GM12874 (cell line): Measurements from ENCODE around the gene RFX4.

Source experiments
- TF ChIP-seq, protein P1 (sequence below): IDR thresholded peaks from 2 replicates; pipeline ENCODE4 v1.5.1; 2011; ENCODE audit warnings: low read depth, mild to moderate bottlenecking, control low read depth, low read length, moderate library complexity; ENCODE audit not compliant: insufficient read depth

The RFX4 gene

DNA sequence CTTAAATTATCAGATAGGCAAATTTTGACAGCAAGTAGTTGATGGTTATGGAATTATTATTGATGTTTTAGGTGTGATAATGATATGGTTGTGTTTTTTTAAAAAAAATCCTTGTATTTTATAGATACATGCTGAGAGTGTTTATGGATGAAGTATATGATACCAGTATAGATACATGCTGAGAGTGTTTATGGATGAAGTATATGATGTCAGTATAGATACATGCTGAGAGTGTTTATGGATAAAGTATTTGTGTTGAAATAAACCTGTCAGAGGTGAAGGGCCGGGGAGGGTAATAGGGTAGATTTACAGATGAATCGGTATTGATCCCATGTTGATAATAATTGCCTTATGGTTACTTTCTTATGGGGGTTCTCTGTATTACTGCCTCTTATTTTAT, 6.0 kb upstream of the RFX4 start:
- TF ChIP-seq, protein P1, sequence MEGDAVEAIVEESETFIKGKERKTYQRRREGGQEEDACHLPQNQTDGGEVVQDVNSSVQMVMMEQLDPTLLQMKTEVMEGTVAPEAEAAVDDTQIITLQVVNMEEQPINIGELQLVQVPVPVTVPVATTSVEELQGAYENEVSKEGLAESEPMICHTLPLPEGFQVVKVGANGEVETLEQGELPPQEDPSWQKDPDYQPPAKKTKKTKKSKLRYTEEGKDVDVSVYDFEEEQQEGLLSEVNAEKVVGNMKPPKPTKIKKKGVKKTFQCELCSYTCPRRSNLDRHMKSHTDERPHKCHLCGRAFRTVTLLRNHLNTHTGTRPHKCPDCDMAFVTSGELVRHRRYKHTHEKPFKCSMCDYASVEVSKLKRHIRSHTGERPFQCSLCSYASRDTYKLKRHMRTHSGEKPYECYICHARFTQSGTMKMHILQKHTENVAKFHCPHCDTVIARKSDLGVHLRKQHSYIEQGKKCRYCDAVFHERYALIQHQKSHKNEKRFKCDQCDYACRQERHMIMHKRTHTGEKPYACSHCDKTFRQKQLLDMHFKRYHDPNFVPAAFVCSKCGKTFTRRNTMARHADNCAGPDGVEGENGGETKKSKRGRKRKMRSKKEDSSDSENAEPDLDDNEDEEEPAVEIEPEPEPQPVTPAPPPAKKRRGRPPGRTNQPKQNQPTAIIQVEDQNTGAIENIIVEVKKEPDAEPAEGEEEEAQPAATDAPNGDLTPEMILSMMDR: no peak

DNA sequence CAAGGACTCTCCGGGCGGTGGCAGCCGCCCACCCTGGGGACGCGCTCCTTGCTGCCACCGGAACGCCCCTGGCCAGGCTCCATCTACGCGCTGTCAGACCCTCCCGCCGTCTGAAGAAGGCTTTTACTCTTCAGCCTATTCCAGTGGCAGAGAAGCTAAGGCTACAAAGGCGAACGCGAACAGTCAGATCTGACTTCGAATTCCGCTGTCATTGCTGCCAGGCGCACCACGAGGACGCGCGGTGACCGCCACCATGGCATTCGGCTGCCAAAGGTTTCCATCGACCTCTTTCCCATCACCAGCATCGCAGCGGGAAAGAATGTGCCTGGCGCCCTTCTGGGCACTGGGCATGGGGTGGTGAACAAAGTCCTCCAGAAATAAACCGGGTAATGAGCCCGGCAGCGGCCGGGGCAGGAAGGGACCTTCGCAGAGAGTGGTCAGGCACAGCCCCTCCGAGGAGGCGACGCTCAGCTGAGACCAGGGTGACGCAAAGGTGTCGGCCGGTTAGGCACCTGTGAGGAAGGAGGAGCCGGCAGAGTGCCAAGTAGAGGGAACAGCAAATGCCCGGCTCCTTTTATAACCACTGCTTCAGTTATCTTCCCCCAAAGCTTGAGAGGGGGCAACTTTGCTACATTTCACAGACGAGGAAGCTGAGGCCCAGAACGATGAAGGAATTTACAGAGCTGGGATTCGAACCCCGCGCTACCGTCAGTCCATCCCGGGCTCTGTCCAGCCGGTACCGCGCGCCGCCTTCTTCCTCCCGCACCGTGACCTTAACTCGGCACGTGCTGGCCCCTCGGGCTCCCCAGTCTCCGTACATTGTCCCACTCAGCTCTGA, 1.9 kb upstream of the RFX4 start:
- TF ChIP-seq, protein P1: no peak

DNA sequence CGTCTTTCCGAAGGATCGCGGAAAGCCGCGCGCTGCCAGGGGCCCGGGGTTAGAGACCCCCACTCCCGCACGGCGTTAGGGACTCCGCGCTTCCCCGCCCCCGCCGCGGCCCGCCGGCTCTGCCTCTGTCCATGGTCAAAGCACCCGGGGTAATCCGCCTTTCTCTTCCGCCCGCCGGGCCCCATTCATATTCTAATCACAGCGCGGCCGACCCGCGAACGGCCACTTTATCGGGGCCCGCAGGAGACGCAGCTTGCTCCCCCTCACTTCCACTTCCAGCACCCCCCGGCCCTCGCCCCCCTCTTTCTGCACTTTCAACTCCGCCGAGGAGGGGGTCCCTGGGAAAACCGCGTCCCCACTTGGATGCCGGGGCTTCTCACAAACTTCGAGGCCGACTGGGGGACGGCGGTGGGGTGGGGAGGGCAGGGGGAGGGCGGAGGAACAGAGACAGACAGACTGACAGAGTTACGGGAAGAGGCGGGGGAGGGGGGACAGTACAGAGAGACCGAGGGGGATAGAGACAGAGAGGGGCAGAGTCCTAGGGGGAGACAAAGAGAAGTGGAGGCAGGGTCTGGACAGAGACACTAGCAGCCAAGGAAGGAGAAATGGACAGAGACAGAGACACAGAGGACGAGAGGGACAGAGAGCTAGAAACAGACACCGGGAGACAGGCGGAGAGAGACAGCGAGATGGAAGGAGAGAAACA, 1.1 kb upstream of the RFX4 start:
- TF ChIP-seq, protein P1: no peak

DNA sequence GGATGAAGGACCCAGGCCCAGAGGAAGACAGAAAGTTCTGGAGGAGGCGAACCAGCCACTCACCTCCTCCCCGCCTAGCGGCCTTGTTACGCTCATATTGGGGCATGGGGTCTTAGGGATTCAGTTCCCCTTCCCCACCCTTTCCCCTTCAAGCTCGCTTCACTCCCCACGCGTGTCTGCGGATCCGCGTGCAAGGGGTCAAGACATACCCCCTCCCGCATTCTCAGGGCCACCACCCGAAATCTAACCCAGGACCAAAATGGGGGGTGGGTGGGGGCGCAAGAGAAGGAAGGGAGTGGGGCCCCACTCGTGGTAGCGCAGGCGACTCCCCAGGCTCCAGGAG, 584 bp upstream of the RFX4 start:
- TF ChIP-seq, protein P1: no peak

DNA sequence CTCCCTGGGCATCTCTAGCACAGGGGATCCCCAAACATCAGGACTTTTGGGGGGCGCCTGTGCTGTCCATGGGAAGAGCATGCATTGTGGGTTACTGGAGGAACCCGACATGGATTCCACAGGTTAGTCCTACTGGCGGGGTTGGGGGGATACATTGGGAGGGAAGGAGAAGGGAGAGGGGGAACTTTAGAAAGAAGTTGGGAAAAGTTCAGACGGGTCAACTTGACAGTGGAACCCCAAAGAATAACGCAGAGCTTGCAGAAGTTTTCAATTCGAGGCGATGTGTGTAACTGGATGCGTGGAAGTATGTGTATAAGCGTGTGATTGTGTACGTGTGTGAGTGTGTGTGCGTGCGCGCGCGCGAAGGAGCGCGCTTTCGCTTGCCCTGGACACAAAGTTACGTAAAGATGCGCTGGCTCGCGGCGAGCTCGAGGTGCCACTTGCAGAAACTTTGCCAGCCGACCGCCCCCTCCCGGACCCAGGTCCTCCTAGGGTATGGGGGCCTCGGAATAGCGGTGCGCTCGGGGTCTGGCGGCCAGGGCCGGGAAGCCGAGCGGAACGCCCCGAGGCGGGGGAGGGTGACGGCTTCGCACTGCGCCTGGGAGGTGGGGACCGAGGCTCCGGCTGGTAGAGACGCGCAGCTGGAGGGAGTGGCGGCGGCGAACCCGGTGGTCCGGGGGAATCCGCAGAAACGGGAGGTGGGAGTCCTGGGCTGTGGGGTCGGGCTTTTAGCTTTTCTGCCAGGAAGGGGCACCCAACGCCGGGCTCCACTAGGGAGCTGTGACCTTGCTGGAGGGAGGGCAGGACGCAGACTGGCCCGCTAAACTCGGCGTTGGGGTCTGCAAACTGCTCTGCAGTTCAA, 669 bp downstream of the RFX4 start:
- TF ChIP-seq, protein P1: no peak

DNA sequence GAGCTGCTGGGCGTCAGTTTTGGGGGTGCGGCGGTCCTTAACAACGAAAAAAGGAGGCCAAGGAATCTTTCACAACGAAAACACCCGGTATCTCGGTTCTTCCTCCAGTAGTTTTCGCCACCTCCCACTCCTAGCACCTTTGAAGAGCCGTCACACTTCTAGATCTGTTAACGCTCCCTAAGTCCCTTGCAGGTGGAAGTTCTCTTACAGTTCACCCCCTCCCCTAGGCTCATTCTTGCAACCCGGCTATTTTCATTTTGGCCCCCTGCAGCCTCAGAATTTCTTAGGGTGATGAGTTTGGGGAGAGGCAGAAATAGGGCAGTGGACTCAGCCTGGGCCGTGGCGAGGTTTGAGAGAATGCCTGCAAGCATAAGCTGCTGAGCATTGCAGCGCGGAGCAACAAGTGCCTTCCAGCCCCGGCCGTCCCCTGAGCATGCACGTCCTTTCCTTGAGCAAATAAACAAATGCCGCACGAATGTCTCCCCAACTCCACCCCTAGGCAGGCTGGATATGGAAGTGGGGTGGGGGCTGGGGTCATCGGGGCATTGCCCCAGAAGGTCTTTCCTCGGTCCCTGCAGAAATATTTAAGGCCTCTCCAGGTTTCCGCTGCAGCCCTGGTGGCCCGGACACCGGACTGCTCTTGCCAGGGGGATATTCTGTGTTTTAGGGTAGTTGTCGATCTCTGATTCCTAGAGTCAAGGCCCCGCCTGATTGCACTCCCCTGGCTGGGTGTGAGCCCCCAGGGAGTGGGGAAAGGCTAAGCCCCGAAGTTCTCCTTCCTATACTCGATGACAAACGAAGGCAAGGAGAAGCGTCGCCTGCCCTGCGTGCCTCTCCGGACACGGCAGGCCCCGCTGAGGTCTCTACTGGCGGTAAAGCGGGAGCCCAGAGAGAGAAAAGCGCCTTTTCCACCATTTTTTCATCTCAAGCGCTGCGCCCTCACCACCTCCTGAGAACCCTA, 1.6 kb downstream of the RFX4 start:
- TF ChIP-seq, protein P1: no peak
